Activated T-helper 1 cell treated with anti-CD3 and anti-CD28 coated beads, Interleukin-12 subunit alpha, Interleukin-12 subunit beta, Interleukin-2, Interleukin-4 antibody, amounts not matched to agents 30 ng/mL and 10 ng/mL and 1 ng/mL, durations not matched to agents 14 hours and 24 hours and 36 hours (primary cell): ENCODE results near the gene SPHK2. TPM values are rescaled to one million over a fixed set of nuclear protein-coding genes. Genes with fewer than 3 reads are reported as not detected.

Source experiments
- total RNA-seq: library from RNA; stranded (reverse); gene quantifications from 2 replicates; pipeline ENCODE4 v1.2.3, GENCODE V29; 2022

SPHK2 gene
- total RNA-seq, 1 donor from 2014 or later: 44.1 TPM

Other genes with a start within 250 kb of the SPHK2 start
- 70.9 and 74.2 TPM in 2 replicates for gene KDELR1, start 228.0 kb upstream of the SPHK2 start, total RNA-seq
- gene GRIN2D, start 225.8 kb upstream of the SPHK2 start, total RNA-seq: 0.16 and 0.17 TPM in 2 replicates
- gene GRWD1, start 173.5 kb upstream of the SPHK2 start, total RNA-seq: 96.0 and 100 TPM in 2 replicates
- gene KCNJ14, start 163.9 kb upstream of the SPHK2 start, total RNA-seq: 2.2 and 2.4 TPM in 2 replicates
- gene CYTH2, start 150.1 kb upstream of the SPHK2 start, total RNA-seq: 35.9 and 37.1 TPM in 2 replicates
- gene LMTK3, start 107.7 kb upstream of the SPHK2 start, total RNA-seq: 2.0 and 3.1 TPM in 2 replicates
- gene SULT2B1, start 67.3 kb upstream of the SPHK2 start, total RNA-seq: not detected in 2 replicates
- not detected in 2 replicates for gene SPACA4, start 12.8 kb upstream of the SPHK2 start, total RNA-seq
- 7.3 TPM in 2 replicates for gene FAM83E, start 4.4 kb upstream of the SPHK2 start, total RNA-seq
- 1,774 and 1,780 TPM in 2 replicates for gene RPL18, start 328 bp upstream of the SPHK2 start, total RNA-seq
- gene DBP, start 17.9 kb downstream of the SPHK2 start, total RNA-seq: 8.5 and 9.1 TPM in 2 replicates
- gene CA11, start 26.7 kb downstream of the SPHK2 start, total RNA-seq: 13.0 and 13.9 TPM in 2 replicates
- 0.44 and 0.54 TPM in 2 replicates for gene NTN5, start 53.5 kb downstream of the SPHK2 start, total RNA-seq
- not detected in 2 replicates for gene FUT2, start 76.5 kb downstream of the SPHK2 start, total RNA-seq
- 1.4 and 1.7 TPM in 2 replicates for gene MAMSTR, start 100.2 kb downstream of the SPHK2 start, total RNA-seq
- 0.44 and 0.88 TPM in 2 replicates for gene RASIP1, start 121.1 kb downstream of the SPHK2 start, total RNA-seq
- gene IZUMO1, start 127.4 kb downstream of the SPHK2 start, total RNA-seq: 0.37 TPM in 1 of 2 replicates, not detected in the other
- gene FUT1, start 133.1 kb downstream of the SPHK2 start, total RNA-seq: 0.54 and 0.57 TPM in 2 replicates
- gene FGF21, start 136.0 kb downstream of the SPHK2 start, total RNA-seq: not detected in 2 replicates
- 93.3 and 93.6 TPM in 2 replicates for gene BCAT2, start 191.5 kb downstream of the SPHK2 start, total RNA-seq
- 0.57 and 0.64 TPM in 2 replicates for gene HSD17B14, start 217.0 kb downstream of the SPHK2 start, total RNA-seq
- 1.4 and 1.9 TPM in 2 replicates for gene PLEKHA4, start 249.1 kb downstream of the SPHK2 start, total RNA-seq